ENCODE data around the gene TNN.

Gene TNN

DNA sequence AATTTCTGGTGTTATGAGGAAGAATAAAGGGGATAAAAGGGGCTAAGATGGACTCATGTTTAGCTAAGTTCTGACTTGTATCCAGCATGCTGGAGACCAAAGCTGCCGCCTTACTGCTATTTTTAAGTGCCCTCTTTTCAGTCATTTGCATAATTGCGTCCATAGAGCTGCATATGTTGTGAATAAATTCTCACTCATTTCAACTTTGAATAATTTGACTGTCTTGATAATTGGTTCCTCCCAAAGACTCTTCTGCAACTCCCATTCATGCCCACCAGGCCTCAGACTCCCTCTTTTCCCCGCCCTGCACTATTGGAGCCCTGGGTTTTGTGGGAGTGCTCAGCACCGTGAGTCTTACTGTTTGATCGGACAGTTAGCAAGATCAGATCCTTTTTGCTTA lies 79.9 kb downstream of the TNN start:
- DNase-seq (ENCODE audit: low spot score) = no peak

DNA sequence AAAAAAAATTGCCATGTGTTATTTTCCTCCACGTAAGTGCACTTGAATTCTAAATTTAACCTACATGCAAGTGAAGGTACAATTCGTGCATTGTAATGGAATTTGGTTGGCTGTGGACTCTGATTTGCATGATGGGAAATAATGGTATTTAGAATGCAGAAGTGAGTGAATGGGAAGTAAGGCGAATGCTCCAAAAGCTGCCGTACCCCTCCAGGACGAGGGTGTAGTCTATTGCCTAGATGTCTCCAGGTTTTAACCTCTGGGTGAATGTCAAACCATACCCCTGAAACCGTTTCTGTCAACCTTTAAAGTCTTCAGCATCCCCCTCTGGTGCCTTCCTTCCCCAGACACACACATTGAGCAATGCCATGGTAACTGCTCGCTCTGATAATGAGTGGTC lies 80.4 kb downstream of the TNN start:
- DNase-seq (ENCODE audit: low spot score) = no peak

DNA sequence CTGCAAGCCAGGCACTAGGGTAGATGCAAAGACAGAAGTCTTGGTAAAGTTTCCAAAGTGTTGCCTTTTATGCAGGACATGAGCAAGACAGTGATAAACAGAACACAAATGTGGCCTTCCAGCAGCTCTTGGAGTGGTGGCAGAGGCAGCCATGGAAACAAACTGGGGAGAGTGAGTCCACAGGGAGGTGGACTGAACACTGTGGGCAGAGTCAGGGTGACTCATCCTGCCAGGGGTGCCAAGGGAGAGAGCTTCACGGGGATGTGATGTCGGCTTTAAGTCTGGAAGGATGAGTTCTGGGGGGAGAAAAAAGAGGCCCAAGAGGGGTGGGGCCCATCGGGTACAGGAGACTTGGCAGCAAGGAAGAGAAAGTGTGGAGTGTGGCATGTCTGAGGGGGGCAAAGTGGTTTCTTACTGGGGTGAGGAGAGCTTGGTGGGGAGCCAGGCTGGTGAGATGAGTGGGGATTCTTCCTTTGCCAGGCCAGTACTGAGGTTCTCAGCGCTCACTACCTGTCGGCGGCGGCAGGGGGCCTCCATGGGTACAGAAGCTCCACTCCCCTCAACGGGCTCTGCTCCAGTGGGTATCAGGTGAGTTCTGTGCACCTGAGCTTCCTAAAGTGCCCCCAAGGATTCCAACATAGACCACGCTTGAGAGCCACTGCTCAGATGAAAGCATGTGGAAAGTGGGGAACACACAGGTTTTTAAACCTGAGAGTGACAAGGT lies 83.1 kb downstream of the TNN start:
- DNase-seq (ENCODE audit: low spot score) = peak; percentile 87

DNA sequence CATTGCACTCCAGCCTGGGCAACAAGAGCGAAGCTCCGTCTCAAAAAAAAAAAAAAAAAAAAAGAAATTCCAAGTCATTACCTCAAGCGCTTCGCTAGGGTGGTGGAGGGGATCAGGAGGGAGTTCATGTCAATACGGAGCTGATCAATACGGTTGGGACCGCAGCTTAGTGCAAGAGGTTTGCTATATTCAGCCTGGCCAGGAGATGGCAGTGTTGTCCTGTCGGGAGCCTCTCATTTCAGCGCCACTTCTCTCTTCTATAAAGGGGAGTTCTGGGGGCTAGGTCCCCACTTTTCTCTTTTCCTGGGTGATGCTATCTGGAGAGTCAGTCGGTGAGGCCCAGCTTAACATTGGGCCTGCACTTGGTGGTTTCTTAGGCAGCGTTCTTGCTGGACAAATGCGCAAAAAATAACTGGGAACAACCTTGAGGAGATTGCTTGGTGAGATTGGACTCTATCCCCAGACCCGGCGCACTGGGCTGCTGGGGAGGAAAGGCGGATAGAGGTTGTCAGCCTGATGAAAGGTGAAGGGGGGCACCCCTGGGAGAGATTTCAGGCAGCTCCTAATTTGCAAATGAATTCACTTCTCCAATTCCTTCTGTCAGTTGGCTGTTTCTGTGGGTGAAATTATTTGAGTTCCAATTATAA lies 84.5 kb downstream of the TNN start:
- DNase-seq (ENCODE audit: low spot score) = peak; percentile 67

DNA sequence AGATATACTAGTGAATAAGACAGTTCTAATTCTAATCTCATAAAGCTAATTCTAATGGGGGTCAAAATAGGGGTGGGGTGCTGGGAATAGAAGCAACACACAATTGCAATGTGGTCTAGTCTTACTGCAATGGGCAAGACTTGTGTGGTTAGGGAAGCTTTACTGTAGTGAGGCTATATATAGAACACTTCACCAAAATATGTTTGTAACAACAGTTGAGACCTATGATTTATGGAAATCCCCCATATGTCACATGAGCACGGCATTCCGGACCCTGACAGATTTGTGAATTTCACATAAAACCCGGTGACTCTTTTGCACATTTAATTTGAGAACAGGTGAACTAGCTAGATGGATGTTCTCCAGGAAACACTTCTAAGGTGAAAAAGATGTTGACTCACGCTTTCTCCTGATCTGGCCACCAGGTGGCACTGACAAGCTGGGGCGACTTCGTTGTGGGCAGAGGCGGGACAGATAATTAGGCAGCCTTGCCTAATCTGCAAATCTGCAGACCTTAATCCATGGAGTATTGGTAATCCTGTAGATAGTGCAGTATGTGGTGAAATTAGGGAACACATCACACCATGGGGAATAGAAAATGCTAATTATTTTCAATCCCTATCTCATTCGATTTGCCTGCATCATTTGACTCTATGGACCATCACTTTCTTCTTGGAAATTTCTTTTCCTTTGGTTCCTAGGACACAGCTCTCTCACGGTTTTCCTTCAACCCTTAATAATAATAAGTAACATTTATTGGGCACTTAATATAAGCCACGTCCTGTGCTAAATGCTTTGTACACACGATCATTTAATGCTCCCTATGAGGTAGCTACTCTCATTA lies 87.2 kb downstream of the TNN start:
- DNase-seq (ENCODE audit: low spot score) = peak; percentile 69

DNA sequence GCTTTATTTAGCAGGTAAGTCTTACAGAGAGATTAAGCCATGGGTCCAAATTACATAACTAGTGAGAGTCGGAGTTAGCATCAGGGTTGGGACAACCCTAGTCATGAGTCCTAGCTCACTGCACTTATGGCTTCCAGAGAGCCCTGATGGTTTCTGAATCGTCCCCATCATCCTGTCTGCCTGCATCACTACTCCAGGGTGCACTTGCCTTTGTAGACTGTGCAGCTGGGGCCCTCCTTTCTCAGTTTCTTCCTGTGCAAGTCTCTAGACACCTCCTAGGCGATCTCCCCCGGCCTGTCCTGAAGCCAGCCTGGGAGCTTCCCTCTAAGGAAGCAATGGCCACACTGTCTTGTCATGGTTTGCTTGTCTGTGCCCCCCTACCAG lies 87.8 kb downstream of the TNN start:
- DNase-seq (ENCODE audit: low spot score) = no peak

DNA sequence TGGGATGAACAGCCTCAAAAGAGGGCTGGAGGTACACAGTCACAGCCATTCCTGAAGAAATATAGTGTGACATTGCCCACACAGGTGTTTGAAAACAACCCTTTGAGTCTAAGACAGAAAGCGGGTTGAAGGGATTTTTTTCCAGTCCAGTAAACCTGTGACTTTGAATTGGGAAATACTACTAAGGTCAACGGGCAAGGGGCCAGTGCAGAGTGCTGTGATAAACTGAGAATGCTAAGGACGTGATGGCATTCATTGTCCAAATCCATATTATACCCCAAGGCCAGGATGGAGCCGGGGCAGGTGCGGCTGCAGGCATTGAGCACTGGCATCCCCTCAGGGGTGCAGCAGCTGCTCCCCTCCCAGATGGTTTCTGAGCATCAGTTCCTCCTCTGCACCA lies 88.3 kb downstream of the TNN start:
- DNase-seq (ENCODE audit: low spot score) = no peak

DNA sequence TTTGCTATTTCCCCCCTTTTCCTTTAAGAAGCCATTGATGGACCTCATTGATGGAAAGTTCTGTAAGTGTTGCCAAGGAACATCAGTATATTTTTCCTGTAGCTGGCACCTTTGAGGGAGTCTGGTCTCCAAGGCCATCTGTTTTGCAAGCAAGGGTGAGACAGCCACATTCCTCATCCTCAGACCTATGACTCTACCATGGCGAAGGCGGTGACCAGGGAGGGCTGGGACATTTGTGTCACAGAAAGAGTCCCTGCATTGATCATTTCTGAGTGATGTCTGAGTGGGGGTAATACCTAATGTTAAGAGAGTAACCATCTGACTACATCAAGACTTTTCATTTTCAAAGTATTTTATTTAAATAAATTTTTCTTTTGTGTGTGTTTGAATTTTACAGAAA lies 89.6 kb downstream of the TNN start:
- no peak for DNase-seq (ENCODE audit: low spot score)

DNA sequence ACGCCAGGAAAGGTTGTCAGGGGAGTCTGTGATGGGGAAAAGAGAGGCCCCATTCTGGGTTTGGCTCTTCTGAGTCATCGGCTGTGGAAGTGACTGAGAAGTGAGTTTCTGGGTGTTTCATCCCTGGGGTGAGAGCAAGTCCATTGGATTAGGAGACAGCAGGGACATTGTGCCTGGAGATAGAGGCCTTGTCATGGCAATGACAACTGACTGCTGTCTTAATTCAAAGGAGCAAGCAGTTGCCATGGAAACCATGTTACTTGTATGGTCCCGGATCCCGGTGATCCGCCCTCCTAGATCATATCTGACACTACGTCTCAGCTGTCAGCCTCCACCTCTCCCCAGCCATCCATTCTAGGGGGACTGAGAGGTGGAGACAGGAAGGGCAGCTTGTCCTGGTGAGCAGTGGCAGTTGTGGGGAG lies 90.5 kb downstream of the TNN start:
- no peak for DNase-seq (ENCODE audit: low spot score)

DNA sequence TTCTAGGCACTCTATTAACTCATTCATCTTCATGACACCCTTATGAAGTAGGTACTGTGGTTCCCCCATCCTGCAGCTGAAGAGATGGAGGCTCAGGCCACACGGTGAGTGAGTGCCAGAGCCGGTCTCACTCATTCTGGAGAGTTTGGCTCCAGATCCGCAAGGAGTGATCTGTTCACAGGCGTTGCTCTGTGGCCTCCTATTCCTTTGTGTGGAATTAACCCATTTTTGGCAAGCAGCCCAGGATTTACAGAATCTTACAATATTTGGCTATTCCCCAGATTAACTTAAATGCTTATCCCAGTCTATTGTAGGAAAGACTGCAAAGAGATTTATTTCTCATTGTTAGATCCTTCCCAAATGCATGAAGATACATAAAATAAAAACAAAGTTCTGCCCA lies 95.3 kb downstream of the TNN start:
- DNase-seq (ENCODE audit: low spot score) = no peak

DNA sequence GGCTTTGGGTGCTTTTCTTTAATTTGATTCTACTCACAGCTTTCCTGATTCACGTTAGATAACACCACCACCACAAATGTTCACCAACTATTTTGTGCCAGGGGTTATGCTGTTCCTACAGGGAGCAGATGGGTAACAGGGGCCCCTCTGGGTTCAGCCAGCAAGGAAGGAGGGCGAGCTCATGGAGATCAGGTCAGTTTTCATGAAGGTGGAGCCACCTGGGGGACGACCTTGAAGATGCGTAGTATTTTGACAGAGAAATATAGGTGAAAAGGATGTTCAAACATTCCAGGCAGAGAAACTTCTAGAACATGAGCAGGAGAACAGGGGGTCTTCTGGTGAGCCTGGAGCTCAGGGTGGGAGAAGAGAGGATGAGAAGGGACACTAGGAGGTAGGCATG lies 96.1 kb downstream of the TNN start:
- DNase-seq (ENCODE audit: low spot score) = no peak

DNA sequence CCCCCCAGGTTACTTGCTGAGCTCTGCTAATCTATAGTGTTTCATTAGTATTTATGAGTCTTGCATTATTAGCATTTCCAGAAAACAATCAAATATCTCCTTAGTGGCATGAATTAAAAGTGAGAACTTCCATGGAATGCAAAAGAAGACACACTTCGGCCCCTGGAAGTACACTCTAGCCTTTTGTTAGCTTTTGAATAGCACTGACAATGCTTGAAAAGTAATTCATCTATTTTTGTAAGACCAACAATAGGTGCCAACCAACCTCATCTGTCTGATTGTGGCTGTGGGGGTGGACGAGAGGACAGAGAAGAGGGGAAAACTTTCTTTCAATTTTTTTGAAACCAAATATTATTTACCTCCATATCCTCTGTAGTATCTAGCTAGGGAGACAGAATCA lies 97.1 kb downstream of the TNN start:
- no peak for DNase-seq (ENCODE audit: low spot score)

DNA sequence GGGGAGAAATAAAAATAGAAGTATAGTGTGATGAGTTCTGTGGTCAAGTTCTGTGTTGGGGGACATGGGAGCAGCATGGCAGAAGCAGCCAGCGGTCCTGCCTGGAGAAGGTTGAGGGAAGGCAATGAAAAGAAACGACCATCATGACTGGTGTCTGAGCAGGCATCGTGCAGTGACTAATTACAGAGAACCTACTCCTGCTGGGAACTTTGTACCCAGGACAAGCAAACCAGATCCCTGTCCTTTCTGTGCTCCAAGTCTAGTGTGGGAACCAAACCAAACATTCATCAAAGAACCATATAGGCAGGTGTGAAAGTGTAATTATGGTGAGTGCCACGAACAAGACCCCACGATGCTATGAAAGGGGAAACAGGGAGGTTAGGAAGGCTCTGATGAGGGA lies 99.1 kb downstream of the TNN start:
- DNase-seq (ENCODE audit: low spot score) = no peak

DNA sequence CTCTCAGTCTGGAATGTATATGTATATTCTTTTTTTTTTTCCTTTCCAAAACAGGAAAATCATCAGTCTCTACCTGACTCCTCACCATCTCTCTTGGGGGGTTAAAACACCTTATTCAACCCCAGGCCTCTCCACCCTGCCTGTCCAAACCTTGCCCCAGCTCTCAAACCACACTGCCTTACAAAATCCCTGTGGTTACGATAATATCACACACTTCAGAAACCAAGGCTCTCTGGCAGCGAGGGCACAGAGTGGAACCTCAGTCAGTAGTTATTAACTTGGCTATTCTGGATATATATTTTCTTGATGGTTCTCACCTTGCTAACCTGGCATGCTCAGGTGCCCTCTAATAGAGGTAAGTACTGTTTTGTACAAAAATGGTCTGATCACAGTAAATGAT lies 100.2 kb downstream of the TNN start:
- no peak for DNase-seq (ENCODE audit: low spot score)

DNA sequence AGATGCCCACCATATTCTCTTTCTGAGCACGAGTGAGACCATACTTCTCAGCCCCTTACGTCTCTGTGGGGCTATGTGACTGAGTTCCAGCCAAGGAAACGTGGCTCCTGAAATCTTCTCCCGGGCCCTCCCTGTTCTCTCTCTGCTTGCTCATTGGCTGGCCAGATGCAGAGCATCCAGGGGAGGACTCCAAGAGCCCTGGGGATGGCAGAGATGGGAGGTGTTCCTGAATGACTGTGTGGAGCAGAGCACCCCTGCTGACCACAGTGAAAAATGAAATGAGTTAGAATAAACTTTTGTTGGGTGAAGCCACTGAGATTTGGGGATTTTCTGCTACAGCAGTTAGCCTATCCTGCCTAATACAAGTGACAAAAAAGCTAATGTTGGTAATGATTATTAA lies 101.1 kb downstream of the TNN start:
- DNase-seq (ENCODE audit: low spot score) = no peak

DNA sequence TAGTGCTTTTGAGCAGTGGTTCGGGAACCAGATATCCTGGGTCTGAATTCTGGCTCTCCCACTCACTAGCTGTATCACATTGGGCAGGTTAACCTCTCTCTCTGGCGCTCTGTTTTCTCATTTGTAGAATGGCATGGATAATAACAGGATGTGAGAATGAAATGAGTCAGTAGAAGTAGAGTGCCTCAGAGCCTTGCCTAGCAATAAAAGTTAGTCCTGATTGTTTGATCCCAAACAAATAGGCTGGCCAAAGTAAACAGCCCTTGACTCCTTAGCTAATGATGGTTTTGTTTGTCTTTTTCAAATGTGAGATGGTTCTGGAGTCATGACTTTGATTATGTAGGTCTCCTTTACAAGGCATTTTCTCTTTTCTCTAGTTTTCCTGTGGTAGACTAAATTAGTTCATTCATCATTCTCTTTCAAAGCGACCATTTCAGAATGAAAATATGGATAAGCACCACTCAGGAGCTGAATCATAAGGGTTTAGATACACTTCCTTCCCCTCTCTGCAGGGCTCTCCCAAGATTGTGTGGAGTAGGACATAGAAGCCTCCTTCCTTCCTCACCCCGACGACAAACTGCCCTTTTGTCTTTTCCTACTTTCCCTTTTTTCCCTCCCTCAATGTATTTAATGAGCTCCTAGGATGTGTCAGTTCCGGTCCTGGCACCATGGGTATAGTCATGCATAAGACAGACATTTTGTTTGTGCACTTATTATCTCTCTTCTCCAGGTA lies 101.8 kb downstream of the TNN start:
- DNase-seq (ENCODE audit: low spot score) = no peak

DNA sequence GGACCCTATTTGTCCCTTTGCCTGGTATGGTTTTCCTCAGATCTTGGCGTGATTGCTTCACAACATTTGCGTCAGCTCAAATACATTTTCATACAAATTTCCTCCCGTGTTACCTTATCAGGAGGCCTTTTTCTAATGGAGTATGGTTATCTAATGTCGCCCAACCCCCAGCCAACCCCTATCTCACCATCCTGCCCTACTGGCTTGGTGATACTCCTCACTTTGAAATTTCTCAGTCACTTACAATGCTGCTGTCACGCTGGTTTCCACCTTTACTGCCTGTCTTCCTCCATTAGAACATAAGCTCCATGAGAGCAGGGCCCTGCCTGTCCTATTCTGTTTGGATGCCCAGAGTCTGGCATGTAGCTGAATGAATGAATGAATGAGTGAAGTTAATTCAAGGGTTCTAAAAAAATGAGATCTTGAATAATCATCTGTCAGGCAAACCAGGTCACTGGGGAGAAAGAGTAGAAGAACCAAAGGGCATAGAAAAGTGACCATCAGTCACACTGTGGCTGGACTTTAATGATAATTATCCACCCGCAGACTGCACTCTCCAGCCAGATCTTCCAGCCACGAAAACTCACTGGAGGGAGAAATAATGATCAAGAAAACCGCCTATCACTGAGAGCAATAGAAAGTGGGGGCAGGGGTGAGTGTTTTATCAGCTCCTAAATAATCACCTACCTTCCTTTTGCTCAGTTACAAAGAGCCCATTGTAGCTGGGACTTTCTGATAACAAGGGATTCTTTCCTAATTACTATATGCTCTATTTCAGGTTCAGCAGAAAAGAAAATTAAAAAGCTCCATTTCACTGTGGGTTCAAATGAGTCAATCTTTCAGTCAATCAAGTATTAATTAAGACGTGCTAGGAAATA lies 103.6 kb downstream of the TNN start:
- DNase-seq (ENCODE audit: low spot score) = no peak

DNA sequence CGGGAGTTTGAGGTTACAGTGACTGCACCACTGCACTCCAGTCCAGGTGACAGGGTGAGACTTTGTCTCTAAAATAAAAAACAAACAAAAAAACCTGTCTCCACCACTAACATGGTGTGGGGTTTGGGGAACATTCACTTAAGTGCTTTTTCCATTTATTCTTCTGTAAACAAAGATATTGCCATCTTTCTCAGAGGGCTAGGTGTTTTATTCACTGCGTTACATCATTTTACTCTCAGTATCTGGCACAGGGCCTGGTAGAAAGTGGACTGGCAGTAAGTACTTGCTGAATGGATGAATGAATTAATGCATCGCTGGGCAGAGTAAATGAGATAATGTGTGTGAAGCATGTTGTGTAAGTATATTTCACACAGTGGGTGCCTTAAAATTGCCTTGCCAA lies 104.9 kb downstream of the TNN start:
- DNase-seq (ENCODE audit: low spot score) = no peak

DNA sequence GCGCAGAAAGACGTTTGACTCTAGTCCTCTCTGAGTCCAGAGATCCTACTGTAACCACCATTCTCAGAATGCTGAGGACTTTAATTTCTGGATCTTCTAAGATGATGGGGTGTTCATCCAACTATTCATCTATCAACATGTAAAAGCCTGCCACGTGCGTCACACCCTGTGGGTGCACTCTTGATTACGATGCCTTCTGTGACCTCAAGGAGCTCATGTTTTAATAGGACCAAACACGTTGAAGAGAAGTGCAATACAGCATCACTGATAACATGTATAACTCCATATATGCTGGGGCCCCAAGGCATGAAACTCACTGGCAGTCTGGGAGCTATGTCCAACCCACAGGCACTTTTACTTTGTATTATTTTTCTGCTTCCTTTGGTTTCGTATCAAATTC lies 105.9 kb downstream of the TNN start:
- DNase-seq (ENCODE audit: low spot score) = no peak

DNA sequence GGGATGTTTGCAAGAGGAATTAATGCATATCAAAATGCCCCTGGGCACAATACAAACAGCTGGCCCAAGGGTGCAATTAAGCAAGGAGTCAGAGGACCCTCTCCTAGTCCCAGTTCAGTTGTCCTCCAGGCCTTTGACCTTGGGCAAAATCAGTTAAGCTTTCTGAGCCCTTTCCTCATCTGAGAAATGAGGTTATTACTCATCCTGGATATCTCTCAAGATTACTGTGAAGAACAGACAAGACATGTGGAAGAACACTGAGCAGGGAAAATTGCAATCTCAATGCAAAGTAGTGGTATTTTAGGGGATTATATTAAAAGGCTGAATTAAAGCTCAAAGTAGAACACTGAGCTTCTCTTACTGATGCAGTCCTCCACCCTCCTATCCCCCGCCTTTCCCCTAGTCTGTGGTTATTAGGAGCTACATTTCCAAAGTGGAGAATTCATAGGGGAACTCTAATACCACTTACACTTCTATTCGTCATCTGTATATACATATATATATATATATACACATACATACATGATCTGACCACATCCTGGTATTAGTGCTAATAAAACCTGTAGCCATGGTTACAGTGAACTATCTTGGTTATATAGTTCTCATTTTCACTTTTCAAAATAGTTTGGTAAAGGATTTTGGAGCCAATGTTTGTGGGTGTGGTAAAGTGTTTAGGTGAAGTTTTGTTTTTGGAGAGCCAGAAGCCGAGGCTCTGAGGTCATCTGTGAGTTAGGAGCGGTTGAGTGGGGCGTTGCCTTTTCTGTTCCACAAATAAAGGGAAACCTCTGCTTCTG lies 106.9 kb downstream of the TNN start:
- no peak for DNase-seq (ENCODE audit: low spot score)

DNA sequence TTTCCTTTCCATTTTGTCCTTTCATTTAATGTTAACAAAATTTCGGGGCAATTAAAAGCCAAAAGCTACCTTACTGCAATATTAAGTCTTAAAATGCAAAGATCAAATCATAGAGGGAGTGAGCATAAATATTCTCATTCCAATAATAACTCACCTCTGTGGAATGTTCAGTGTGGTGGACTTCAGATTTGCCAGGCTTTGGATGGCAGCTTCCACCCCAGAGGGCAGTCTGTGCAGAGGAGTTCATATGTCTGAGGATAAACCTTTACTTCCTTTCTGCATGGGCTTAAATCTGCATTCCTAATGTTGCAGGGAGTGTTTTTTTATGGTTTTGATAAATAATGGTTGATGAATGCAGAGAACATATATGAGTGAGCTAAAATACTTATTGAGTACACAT lies 108.6 kb downstream of the TNN start:
- no peak for DNase-seq (ENCODE audit: low spot score)

Data from AG08395 (cell line).